ACC112 (cell line): ENCODE measurements around the gene UBAC1.

Source experiments
- H2AFZ ChIP-seq: fragments of 200-600 bp; sonication (generic); one replicate; pipeline ENCODE4 v1.6.0; 2017; ENCODE audit warnings: antibody characterized with exemption, low read length; ENCODE audit not compliant: unreplicated experiment
- H3K27ac ChIP-seq: fragments of 200-600 bp; sonication (generic); 2 replicates; pipeline ENCODE4 v1.5.1; 2014; ENCODE audit warnings: low read depth, mild to moderate bottlenecking, antibody characterized with exemption, low read length, moderate library complexity
- H3K27me3 ChIP-seq: fragments of 200-600 bp; sonication (generic); 2 replicates; pipeline ENCODE4 v1.6.1; 2014; ENCODE audit warnings: mild to moderate bottlenecking, antibody characterized with exemption, low read length, moderate library complexity, mixed read lengths; ENCODE audit not compliant: insufficient read depth
- H3K36me3 ChIP-seq: fragments of 200-600 bp; sonication (generic); 2 replicates; pipeline ENCODE4 v1.6.1; 2016; ENCODE audit warnings: mild to moderate bottlenecking, antibody characterized with exemption, low read length, moderate library complexity, mixed read lengths; ENCODE audit not compliant: insufficient read depth
- H3K4me1 ChIP-seq: fragments of 200-600 bp; sonication (generic); one replicate; pipeline ENCODE4 v1.6.1; 2016; ENCODE audit warnings: low read length, mixed read lengths; ENCODE audit not compliant: insufficient read depth, unreplicated experiment, control insufficient read depth
- H3K4me3 ChIP-seq: fragments of 200-600 bp; sonication (generic); 2 replicates; pipeline ENCODE4 v1.5.1; 2014; ENCODE audit warnings: mild to moderate bottlenecking, low read depth, low read length
- H3K79me2 ChIP-seq: fragments of 200-600 bp; sonication (generic); one replicate; pipeline ENCODE4 v1.6.0; 2016; ENCODE audit warnings: low read length; ENCODE audit not compliant: control insufficient read depth, unreplicated experiment, insufficient read depth

Gene UBAC1

GRCh38 chr9:135885100-135885853 lies 75.9 kb downstream of the UBAC1 start:
- Histone ChIP-seq H2AFZ (no peak overlapping the region), H3K27ac (no peak overlapping the region), H3K27me3 (no peaks in the 10 kb centered on the region), H3K79me2 (peaks cover 85% of the 10 kb centered on the region), H3K4me3 (no peak overlapping the region), H3K4me1 (peaks cover 32% of the 10 kb centered on the region), H3K36me3 (no peaks in the 10 kb centered on the region)

- Histone ChIP-seq H3K4me3 (no peak overlapping the region), H2AFZ (no peak overlapping the region), H3K36me3 (no peaks in the 10 kb centered on the region), H3K79me2 (peaks cover 80% of the 10 kb centered on the region), H3K4me1 (peaks cover 40% of the 10 kb centered on the region), H3K27ac (no peak overlapping the region; the same call in 1 of the 2 replicates), H3K27me3 (no peaks in the 10 kb centered on the region)
These were observed 76.7 kb downstream of the UBAC1 start for GRCh38 chr9:135884328-135885035.

- Histone ChIP-seq H3K79me2 (peaks cover 76% of the 10 kb centered on the region), H3K27me3 (no peaks in the 10 kb centered on the region), H3K4me3 (no peak overlapping the region), H3K4me1 (peaks cover 47% of the 10 kb centered on the region), H3K27ac (no peak overlapping the region), H3K36me3 (no peaks in the 10 kb centered on the region), H2AFZ (no peak overlapping the region)
These were observed 77.6 kb downstream of the UBAC1 start for GRCh38 chr9:135883410-135884089.
